Muscle layer of colon (tissue), 2 donors: ENCODE data around the gene ELP5.
"Not testable (repeated sequence)": the region's sequence is repeated elsewhere in the genome, so short reads cannot be mapped to it uniquely, and the experiment has no call there.

Experiments used
- H3K27ac ChIP-seq: one replicate; pipeline ENCODE4 v1.7.0; 2013; ENCODE audit warnings: low read depth, mild to moderate bottlenecking, low read length, moderate library complexity
- H3K27me3 ChIP-seq, 2 donors: one replicate each; pipeline ENCODE4 v1.7.0; 2013; ENCODE audit warnings: low read length in 2 of 2, mild to moderate bottlenecking in 2 of 2; ENCODE audit not compliant: insufficient read depth in 2 of 2, control insufficient read depth in 1 of 2
- H3K36me3 ChIP-seq: one replicate; pipeline ENCODE4 v1.7.0; 2013; ENCODE audit warnings: mild to moderate bottlenecking, low read length; ENCODE audit not compliant: insufficient read depth
- H3K4me1 ChIP-seq: one replicate; pipeline ENCODE4 v1.7.0; 2013; ENCODE audit warnings: mild to moderate bottlenecking, low read length; ENCODE audit not compliant: insufficient read depth
- H3K4me3 ChIP-seq, 2 donors: one replicate each; pipeline ENCODE4 v1.7.0; 2013; ENCODE audit warnings: low read length in 2 of 2, low read depth in 1 of 2, mild to moderate bottlenecking in 1 of 2, moderate library complexity in 1 of 2
- H3K9ac ChIP-seq: one replicate; pipeline ENCODE4 v1.7.0; 2013; ENCODE audit warnings: low read length
- H3K9me3 ChIP-seq: one replicate; pipeline ENCODE4 v1.7.0; 2013; ENCODE audit warnings: mild to moderate bottlenecking, low read length
- donor health status: abdominal sarcoma.
- donor health status: Adenocarcinoma of cecum.

The ELP5 gene

DNA sequence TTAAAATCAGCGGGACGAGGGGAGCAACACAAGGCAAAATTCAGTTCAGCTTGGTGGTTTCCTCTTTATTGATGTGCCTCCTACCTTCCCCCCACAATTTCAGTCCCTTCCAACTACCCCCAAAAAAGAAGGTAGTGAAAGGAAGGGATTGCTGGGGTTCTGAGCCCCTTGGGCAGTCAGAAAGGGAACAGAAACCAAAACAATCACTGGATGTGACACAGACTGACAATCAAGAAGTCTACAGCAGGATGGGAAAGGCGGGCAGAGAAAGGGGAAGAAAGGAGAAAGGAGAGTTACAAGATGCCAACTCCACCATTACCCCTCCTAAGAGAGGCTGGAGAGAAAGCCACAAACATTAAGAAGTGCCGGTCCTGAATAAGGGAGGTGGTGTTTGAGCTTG, 11.6 kb upstream of the ELP5 start:
- peak overlapping the region; percentile 13 for H3K9ac ChIP-seq

DNA sequence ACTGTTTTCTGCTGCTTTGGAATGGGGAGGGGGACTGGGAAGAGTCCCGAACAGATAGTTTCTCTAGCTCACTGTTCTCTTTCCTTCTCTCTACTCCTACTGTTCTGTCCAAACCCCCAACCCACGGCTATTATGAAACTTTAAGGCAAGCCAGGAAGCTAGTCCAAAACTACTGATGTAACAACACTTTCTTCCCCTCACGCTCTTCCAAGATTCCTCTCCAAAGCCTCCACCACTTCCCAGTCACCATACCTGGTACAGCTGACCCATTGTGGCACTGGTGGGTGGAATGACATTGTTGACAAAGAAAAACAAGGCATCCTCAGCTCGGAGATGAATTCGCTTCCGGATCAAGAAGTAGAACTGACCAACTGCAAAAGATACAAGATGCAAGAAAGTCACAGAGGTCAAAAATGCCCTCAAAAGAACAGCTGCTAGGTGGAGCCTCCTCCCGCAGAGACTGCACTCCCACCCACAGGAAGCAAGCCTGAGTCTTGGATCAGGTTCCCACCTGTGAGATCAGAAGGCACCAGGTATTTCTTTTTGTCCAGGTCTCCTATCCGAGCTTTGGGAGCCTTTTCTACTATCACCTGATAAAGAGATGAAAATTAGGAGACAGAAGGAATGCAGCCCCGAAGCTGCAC, 10.8 kb upstream of the ELP5 start:
- Histone ChIP-seq H3K27ac (peak overlapping the region; percentile 81), H3K9ac (peak overlapping the region; percentile 88), H3K9me3 (no peaks in the 10 kb centered on the region), H3K4me3 (peak overlapping the region; percentile 69 to 82), H3K4me1 (peaks cover 34% of the 10 kb centered on the region), H3K36me3 (peaks cover 44% of the 10 kb centered on the region), H3K27me3 (no peaks in the 10 kb centered on the region)

More for the DNA sequence above, 11.6 kb upstream of the ELP5 start:
- H3K36me3 ChIP-seq = peaks cover 45% of the 10 kb centered on the region
- H3K4me1 ChIP-seq = peaks cover 34% of the 10 kb centered on the region
- H3K9me3 ChIP-seq = no peaks in the 10 kb centered on the region
- no peaks in the 10 kb centered on the region for H3K27me3 ChIP-seq
- peak overlapping the region in 1 of 2 donors; percentile 82 for H3K4me3 ChIP-seq
- no peak overlapping the region for H3K27ac ChIP-seq

DNA sequence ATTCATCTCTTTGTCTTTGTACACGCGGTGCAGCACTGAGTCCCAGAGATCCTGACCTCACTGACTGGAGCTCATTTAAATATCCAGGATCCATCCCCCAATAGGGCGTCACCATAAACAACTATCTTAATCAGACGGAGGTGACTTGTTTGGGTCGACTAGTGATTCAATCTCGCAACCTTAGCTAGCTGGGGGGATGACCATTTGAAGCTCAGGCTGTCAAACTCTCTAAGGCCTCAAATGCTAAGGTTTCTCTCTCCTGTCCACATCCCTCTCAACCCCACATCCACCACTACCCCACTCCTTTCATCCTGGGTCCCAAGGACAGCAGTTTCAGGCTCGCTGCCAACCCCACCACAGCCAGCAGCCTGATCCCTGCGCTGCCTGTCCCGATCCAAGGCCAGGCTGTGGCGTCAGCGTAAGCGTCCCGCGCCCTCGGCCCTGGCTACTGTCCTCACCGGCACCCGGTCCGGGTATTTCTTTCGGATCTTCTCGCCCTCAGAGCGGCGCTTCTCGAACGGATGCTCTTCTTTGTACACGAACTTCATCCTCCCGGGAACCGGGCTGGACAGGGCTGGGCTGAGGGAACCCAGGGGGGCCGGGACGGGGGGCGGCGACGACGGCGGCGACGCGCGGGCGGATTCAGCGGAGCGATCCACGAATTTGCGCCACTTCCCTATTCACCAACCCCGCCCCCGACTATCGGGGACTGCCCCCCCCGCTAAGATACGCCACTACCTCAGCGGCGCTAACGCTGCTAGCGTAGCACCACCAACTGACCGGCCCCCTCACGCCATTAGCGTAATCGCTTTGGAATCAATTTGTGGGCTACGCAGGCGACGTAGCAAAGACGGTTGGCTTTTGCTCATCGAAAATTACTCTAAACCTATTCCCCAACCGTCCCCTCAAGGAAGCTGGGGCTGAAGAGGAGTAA, 10.0 kb upstream of the ELP5 start, which contains the start of gene GABARAP:
GABARAP (minus strand) TSS at position 667 of the 934 bp plus-strand sequence; CDS start at position 548, 119 bp downstream.
- peak within 1 kb of the TSS; percentile 81 for H3K27ac ChIP-seq
- H3K4me1 ChIP-seq = peaks cover 29% of the 10 kb centered on the region
- peaks cover 44% of the 10 kb centered on the region for H3K36me3 ChIP-seq
- no peaks in the 10 kb centered on the region for H3K9me3 ChIP-seq
- H3K4me3 ChIP-seq = peak within 1 kb of the TSS; percentile 69 to 82
- H3K9ac ChIP-seq = peak within 1 kb of the TSS; percentile 88
- no peaks in the 10 kb centered on the region for H3K27me3 ChIP-seq

DNA sequence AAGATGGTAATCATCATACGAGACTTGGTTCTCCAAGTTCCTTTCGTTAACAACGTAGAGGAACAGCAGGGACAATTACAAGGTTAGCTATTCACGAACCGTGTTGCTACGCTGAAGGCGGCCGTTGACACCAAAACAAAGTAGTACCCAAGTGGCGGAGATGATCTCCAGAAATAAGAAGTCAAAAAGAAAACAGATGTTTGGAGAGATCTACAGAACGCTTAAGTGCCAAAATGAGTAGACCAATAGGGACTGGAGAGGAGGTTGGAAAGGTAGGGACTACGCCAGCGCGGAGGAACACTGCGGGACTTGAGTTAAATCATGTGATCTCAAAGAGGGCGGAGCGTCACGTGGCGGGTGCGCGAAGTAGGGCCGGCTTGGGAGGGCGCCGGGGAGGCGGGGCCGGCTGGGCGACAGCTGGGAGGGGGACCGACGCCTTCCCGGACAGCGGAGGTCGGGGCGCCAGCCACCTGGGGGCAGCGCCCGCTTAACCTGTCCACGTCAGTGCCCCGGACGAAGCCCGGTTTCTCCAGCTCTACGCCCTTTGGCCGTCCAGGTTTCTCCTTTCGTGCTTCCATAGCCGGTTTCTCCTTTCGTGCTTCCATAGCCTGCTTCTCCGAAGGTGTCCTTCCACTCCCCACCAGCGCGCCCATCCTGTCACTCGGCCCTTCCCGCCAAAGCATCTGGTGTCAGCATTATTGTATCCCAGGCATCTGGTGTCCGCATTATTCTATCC, 9.1 kb upstream of the ELP5 start:
- Histone ChIP-seq H3K4me3 (peak overlapping the region; percentile 66 to 82), H3K36me3 (peaks cover 46% of the 10 kb centered on the region), H3K9ac (peak overlapping the region; percentile 88), H3K27me3 (no peaks in the 10 kb centered on the region), H3K4me1 (peaks cover 24% of the 10 kb centered on the region), H3K9me3 (no peaks in the 10 kb centered on the region), H3K27ac (peak overlapping the region; percentile 81)

DNA sequence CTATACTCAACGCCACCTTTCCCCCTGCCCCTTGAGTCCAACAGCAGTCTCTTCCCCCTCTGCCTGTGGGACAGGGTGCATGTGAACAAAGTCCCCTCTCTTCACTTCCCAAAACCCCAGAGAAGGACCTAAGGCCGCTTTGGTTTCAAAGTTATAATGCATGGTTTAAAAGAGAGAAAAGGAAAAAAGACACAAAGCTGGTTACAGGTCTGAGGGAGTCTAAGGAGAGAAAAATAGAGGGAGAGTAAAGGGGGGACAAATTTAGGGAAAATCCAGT, 8.6 kb upstream of the ELP5 start:
- Histone ChIP-seq H3K4me1 (peaks cover 24% of the 10 kb centered on the region), H3K4me3 (peak overlapping the region; percentile 66 to 82), H3K9me3 (no peaks in the 10 kb centered on the region), H3K27ac (peak overlapping the region; percentile 81), H3K27me3 (no peaks in the 10 kb centered on the region), H3K36me3 (peaks cover 46% of the 10 kb centered on the region), H3K9ac (peak overlapping the region; percentile 88)

DNA sequence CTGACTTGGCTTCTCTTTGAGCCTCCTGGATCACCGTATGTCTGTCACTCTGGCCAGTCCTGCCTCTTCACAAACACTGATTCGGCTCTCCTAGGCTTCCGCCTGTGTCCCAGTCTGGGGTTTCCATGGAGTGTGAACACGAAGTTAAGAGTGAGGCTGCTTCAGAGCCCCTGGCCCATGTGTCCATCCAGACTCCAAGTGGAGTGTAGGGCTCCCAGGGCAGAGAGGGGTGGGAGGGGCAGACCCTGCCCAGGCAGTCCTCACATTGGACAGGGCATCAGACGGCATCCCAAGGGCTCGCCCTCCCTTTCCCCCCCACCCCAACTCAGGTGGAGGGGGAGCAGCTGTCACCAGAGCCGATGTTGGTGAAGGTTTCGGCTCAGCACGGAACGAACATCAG, 8.2 kb upstream of the ELP5 start:
- peaks cover 46% of the 10 kb centered on the region for H3K36me3 ChIP-seq
- H3K9me3 ChIP-seq, H3K27ac ChIP-seq, H3K27me3 ChIP-seq, H3K4me3 ChIP-seq, H3K9ac ChIP-seq: not testable (repeated sequence)
- peaks cover 26% of the 10 kb centered on the region for H3K4me1 ChIP-seq

DNA sequence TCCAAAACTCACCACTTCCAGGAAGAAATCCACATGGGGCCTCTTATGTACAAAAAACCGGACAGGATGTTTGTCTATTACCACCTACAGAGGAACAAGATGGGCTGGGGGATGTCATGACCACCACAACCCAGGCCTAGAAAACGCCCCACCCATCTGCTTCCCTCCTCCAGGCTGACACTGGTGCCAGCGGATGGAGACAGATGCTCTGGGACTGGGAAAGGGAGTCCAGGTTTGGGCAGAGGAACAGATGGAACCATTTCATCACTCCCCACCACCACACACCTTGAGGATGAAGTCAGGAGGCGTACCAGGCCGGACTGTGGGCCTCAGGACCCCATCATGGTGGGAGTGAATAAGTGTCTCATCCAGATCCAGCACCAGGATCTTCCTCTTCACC, 5.2 kb upstream of the ELP5 start:
- Histone ChIP-seq H3K36me3 (peaks cover 29% of the 10 kb centered on the region), H3K27ac (no peak overlapping the region), H3K4me3 (no peak overlapping the region), H3K9me3 (no peaks in the 10 kb centered on the region), H3K4me1 (peaks cover 26% of the 10 kb centered on the region), H3K27me3 (no peaks in the 10 kb centered on the region), H3K9ac (no peak overlapping the region)

DNA sequence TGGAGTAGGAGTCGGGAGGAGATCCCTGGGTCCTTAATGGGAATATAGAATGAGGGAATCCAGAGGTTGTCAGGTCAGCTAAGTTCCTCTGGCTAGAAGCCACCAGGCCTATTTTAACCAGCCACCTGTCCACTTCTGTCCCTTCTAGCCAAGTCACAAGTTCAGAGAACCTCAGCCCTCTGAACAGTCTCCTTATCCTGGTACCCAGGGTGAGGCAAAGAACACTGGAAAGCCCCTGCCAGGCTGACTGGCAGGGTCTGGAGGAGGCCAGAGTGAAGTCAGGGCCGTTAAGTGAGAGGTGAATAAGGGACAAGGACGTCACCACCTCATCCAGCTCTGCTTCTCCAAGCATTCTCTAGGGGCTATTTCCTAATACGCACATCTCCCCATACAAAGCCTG, 3.2 kb upstream of the ELP5 start:
- no peaks in the 10 kb centered on the region for H3K9me3 ChIP-seq
- peaks cover 31% of the 10 kb centered on the region for H3K4me1 ChIP-seq
- no peak overlapping the region for H3K4me3 ChIP-seq
- peaks cover 29% of the 10 kb centered on the region for H3K36me3 ChIP-seq
- H3K27me3 ChIP-seq = no peaks in the 10 kb centered on the region
- H3K27ac ChIP-seq = no peak overlapping the region
- no peak overlapping the region for H3K9ac ChIP-seq

DNA sequence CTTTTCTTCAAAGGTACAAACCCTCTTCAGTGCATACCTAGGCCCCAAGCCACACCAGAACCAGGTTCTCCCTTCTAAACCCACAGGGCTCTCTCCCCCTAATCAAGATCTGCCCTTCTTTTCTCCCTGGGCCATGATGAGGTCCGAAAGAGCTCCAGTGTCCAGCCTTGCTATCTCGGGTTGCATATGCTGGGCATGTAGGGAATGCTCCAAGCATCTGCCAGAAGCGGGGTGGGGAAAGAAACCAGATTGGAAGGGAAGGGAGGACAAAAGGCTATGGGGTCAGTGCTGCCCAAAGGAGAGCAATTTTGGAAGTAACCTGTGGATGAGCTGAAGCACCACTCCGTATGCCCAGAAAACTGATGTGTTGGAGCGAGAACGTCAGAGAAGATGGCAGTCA, 2.8 kb upstream of the ELP5 start:
- no peak overlapping the region for H3K4me3 ChIP-seq
- no peaks in the 10 kb centered on the region for H3K9me3 ChIP-seq
- H3K27ac ChIP-seq = no peak overlapping the region
- H3K36me3 ChIP-seq = peaks cover 29% of the 10 kb centered on the region
- no peak overlapping the region for H3K9ac ChIP-seq
- H3K27me3 ChIP-seq = no peaks in the 10 kb centered on the region
- H3K4me1 ChIP-seq = peaks cover 31% of the 10 kb centered on the region

DNA sequence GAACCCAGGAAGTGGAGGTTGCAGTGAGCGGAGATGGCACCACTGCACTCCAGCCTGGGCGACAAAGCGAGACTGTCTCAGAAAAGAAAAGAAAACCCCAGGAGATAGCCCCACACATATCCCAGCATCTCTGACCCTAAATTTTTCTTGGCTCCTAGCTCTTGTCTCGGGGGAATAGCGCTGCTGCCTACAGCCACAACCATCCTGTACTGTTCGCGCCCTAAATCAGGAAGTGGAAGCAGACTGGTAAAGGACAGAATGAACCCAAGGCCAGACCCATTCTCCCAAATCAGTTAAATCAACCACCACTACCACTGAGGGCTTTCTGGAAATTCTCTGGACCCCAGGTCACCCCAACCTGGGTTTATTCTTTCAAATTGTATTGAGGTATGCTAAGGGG, 2.2 kb upstream of the ELP5 start:
- peaks cover 31% of the 10 kb centered on the region for H3K4me1 ChIP-seq
- no peaks in the 10 kb centered on the region for H3K27me3 ChIP-seq
- H3K36me3 ChIP-seq = peaks cover 29% of the 10 kb centered on the region
- H3K9me3 ChIP-seq = no peaks in the 10 kb centered on the region
- H3K9ac ChIP-seq = peak overlapping the region; percentile 74
- H3K4me3 ChIP-seq = peak overlapping the region; percentile 79 to 83
- H3K27ac ChIP-seq = peak overlapping the region; percentile 86
